Lower leg skin (tissue), 3 donors: ENCODE data around the gene WFDC13.

ENCODE experiments used
- POLR2A ChIP-seq, 2 donors: fragments of 450-650 bp; IDR thresholded peaks; one replicate each; pipeline ENCODE4 v1.6.1; 2016 to 2017; ENCODE audit warnings: antibody characterized with exemption in 2 of 2, mild to moderate bottlenecking in 1 of 2, moderate library complexity in 1 of 2
- TF ChIP-seq, protein P1 (sequence below), 3 donors: fragments of 450-650 bp; IDR thresholded peaks; one replicate each; pipeline ENCODE4 v1.5.1; 2016; ENCODE audit warnings: antibody characterized with exemption in 3 of 3, mild to moderate bottlenecking in 3 of 3, moderate library complexity in 2 of 3

GRCh38 chr20:45758096-45758495, 56.3 kb downstream of the WFDC13 start:
- TF ChIP-seq, protein P1, sequence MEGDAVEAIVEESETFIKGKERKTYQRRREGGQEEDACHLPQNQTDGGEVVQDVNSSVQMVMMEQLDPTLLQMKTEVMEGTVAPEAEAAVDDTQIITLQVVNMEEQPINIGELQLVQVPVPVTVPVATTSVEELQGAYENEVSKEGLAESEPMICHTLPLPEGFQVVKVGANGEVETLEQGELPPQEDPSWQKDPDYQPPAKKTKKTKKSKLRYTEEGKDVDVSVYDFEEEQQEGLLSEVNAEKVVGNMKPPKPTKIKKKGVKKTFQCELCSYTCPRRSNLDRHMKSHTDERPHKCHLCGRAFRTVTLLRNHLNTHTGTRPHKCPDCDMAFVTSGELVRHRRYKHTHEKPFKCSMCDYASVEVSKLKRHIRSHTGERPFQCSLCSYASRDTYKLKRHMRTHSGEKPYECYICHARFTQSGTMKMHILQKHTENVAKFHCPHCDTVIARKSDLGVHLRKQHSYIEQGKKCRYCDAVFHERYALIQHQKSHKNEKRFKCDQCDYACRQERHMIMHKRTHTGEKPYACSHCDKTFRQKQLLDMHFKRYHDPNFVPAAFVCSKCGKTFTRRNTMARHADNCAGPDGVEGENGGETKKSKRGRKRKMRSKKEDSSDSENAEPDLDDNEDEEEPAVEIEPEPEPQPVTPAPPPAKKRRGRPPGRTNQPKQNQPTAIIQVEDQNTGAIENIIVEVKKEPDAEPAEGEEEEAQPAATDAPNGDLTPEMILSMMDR (IDR thresholded peaks at IDR 0.05) = no peak
- no peak for TF ChIP-seq POLR2A (IDR thresholded peaks at IDR 0.05)
